Coronary artery (tissue), 2 donors: ENCODE results near the gene ADGRG6.

ENCODE experiments used
- DNase-seq: peaks from one replicate; pipeline ENCODE4 v3.0.0-alpha.2; 2017; ENCODE audit warnings: low spot score
- H3K27ac ChIP-seq, 2 donors: fragments of 200-600 bp; sonication (generic); one replicate each; pipeline ENCODE4 v1.5.1; 2016 to 2019
- H3K4me3 ChIP-seq: fragments of 200-600 bp; sonication (generic); 2 replicates; pipeline ENCODE4 v1.5.1; 2016; ENCODE audit warnings: mild to moderate bottlenecking, moderate library complexity
- TF ChIP-seq, protein P1 (sequence below): fragments of 200-600 bp; sonication (generic); IDR thresholded peaks from one replicate; pipeline ENCODE4 v1.5.1; 2019; ENCODE audit warnings: antibody characterized with exemption

The ADGRG6 gene

GRCh38 chr6:142289687-142290086 is 12.1 kb upstream of the ADGRG6 start:
- H3K27ac ChIP-seq, result no peak overlapping the region
- DNase-seq, result no peak
- no peak overlapping the region for H3K4me3 ChIP-seq
- TF ChIP-seq, protein P1, sequence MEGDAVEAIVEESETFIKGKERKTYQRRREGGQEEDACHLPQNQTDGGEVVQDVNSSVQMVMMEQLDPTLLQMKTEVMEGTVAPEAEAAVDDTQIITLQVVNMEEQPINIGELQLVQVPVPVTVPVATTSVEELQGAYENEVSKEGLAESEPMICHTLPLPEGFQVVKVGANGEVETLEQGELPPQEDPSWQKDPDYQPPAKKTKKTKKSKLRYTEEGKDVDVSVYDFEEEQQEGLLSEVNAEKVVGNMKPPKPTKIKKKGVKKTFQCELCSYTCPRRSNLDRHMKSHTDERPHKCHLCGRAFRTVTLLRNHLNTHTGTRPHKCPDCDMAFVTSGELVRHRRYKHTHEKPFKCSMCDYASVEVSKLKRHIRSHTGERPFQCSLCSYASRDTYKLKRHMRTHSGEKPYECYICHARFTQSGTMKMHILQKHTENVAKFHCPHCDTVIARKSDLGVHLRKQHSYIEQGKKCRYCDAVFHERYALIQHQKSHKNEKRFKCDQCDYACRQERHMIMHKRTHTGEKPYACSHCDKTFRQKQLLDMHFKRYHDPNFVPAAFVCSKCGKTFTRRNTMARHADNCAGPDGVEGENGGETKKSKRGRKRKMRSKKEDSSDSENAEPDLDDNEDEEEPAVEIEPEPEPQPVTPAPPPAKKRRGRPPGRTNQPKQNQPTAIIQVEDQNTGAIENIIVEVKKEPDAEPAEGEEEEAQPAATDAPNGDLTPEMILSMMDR, result no peak

- Histone ChIP-seq H3K4me3 (no peak overlapping the region), H3K27ac (no peak overlapping the region)
- no peak for DNase-seq
- TF ChIP-seq, protein P1, result no peak
These were observed 11.0 kb upstream of the ADGRG6 start for GRCh38 chr6:142290851-142291250.

GRCh38 chr6:142291512-142291911 is 10.3 kb upstream of the ADGRG6 start:
- Histone ChIP-seq H3K27ac (no peak overlapping the region), H3K4me3 (no peak overlapping the region)
- TF ChIP-seq, protein P1, result no peak
- DNase-seq, result no peak

GRCh38 chr6:142292166-142292924 is 9.5 kb upstream of the ADGRG6 start:
- Histone ChIP-seq H3K4me3 (no peak overlapping the region), H3K27ac (no peak overlapping the region)
- DNase-seq, result no peak
- TF ChIP-seq, protein P1, result no peak

DNA sequence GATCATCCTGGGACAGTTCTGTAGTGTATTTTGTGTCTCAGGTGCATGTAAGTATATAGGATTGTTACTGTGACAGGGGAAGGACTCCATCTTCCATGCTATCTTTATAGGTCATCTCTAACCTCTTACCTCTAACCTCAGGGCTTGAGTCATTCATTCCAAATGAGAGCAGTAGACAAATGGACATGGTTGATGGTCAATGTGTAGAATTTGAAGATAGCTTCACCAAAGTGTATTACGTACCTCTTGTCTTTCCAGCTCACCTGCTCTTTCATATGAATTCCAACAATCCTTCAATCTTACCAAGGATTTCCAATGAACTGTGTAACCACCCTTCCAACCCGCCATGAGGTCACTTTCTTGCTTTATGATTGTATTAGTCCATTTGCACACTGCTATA is 8.7 kb upstream of the ADGRG6 start:
- TF ChIP-seq, protein P1, result no peak
- no peak for DNase-seq
- no peak overlapping the region for H3K4me3 ChIP-seq
- no peak overlapping the region for H3K27ac ChIP-seq

DNA sequence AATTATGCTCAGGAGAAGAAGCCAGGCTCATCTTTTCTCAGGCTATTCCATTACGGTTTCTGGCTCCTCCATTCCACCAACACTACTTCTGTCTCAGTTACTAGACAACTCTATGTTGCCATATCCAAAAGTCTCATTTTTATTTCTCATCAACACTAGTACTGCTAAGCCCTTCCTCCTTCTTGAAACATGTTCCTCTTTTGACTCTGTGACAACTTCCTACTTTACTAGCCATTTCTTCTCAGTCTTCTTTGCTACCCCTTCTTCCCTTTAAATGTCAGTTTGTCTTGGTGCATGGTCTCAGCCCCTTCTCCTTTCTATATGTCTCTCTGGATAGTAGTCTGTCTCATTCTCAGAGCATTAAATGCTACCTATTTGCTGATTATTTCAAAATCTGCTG is 7.1 kb upstream of the ADGRG6 start:
- TF ChIP-seq, protein P1, result no peak
- Histone ChIP-seq H3K4me3 (no peak overlapping the region), H3K27ac (no peak overlapping the region)
- no peak for DNase-seq

DNA sequence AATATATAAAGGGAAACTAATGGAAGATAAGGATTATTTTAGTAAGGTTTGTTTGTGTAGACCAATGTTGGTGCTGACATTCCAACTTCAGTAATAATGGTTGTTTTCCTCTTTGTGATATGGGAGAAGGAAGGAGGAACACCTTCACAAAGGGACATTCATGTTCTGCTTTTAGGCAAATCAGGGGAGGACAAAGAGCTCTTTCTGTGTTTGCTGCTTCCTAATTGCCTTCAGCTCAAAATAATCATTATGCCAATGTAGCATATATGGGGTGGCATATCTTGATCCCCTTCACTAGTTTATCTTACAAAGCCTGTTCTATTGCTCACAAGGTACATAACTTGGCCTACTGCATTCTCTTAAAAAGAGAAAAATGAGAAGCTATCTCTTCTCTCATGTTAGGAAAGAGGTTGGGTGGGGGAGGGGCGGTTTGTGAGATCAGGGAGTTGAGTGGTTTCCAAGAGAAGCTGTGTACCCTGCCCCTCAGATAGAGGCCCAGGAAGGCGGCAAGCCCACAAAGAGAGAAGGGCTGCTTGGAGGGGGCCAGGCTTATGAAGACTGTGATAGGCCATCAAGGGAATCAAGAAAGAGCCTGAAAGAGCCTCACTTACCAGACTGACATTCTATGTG is 4.7 kb upstream of the ADGRG6 start:
- Histone ChIP-seq H3K27ac (no peak overlapping the region), H3K4me3 (no peak overlapping the region)
- TF ChIP-seq, protein P1, result no peak
- DNase-seq, result no peak
